H9 (cell line): Measurements from ENCODE around the gene ANKFY1. TPM values are rescaled to one million over a fixed set of nuclear protein-coding genes. Genes with fewer than 3 reads are reported as not detected.

Experiments
- DNase-seq: peaks from one replicate; pipeline ENCODE4 v3.0.0-alpha.2; 2017
- H2AFZ ChIP-seq: one replicate; pipeline ENCODE4 v1.6.1; 2013; ENCODE audit warnings: mild to moderate bottlenecking, low read length, control low read depth, moderate library complexity
- H2AK5ac ChIP-seq: 2 replicates; pipeline ENCODE4 v1.6.1; 2013; ENCODE audit warnings: low read length, control low read depth, mixed read lengths; ENCODE audit not compliant: insufficient read length
- H2BK120ac ChIP-seq: one replicate; pipeline ENCODE4 v1.6.1; 2013; ENCODE audit warnings: low read depth, mild to moderate bottlenecking, low read length, control low read depth, inconsistent platforms; ENCODE audit not compliant: poor library complexity, severe bottlenecking
- H2BK12ac ChIP-seq: 2 replicates; pipeline ENCODE4 v1.6.1; 2013; ENCODE audit warnings: low read length, control low read depth, mixed read lengths, low read depth; ENCODE audit not compliant: insufficient read length
- H2BK15ac ChIP-seq: 2 replicates; pipeline ENCODE4 v1.6.1; 2013; ENCODE audit warnings: low read depth, low read length, control low read depth
- H2BK20ac ChIP-seq: one replicate; pipeline ENCODE4 v1.6.1; 2013; ENCODE audit warnings: low read depth, mild to moderate bottlenecking, low read length, control low read depth, inconsistent platforms; ENCODE audit not compliant: poor library complexity, severe bottlenecking
- H2BK5ac ChIP-seq: 2 replicates; pipeline ENCODE4 v1.6.1; 2013; ENCODE audit warnings: low read length, control low read depth, mixed read lengths; ENCODE audit not compliant: insufficient read length
- H3K14ac ChIP-seq: 2 replicates; pipeline ENCODE4 v1.6.1; 2013; ENCODE audit warnings: low read length, control low read depth; ENCODE audit not compliant: insufficient read depth
- H3K18ac ChIP-seq: 2 replicates; pipeline ENCODE4 v1.6.1; 2013; ENCODE audit warnings: low read depth, mild to moderate bottlenecking, mixed read lengths, low read length, control low read depth; ENCODE audit not compliant: insufficient read length
- H3K23ac ChIP-seq: 2 replicates; pipeline ENCODE4 v1.6.1; 2013; ENCODE audit warnings: low read length, control low read depth, mixed read lengths, low read depth; ENCODE audit not compliant: insufficient read length
- H3K23me2 ChIP-seq: 2 replicates; pipeline ENCODE4 v1.6.1; 2013; ENCODE audit warnings: low read depth, mild to moderate bottlenecking, mixed read lengths, low read length, control low read depth; ENCODE audit not compliant: insufficient read length, poor library complexity, severe bottlenecking
- H3K27ac ChIP-seq: 2 replicates; pipeline ENCODE4 v1.5.1; 2013; ENCODE audit warnings: low read length, control low read depth, mixed read lengths, low read depth; ENCODE audit not compliant: insufficient read length
- H3K27me3 ChIP-seq: 2 replicates; pipeline ENCODE4 v1.6.1; 2013; ENCODE audit warnings: low read length, control low read depth, inconsistent platforms; ENCODE audit not compliant: insufficient read depth
- H3K4ac ChIP-seq: 2 replicates; pipeline ENCODE4 v1.6.1; 2013; ENCODE audit warnings: low read depth, mild to moderate bottlenecking, control low read depth, inconsistent platforms, low read length, moderate library complexity
- H3K4me1 ChIP-seq: 2 replicates; pipeline ENCODE4 v1.6.1; 2013; ENCODE audit warnings: low read length, control low read depth, inconsistent platforms; ENCODE audit not compliant: insufficient read depth
- H3K4me2 ChIP-seq: 2 replicates; pipeline ENCODE4 v1.6.1; 2013; ENCODE audit warnings: low read length, control low read depth, mixed read lengths; ENCODE audit not compliant: insufficient read length, insufficient read depth
- H3K56ac ChIP-seq: 2 replicates; pipeline ENCODE4 v1.6.1; 2013; ENCODE audit warnings: low read depth, mild to moderate bottlenecking, mixed read lengths, low read length, control low read depth; ENCODE audit not compliant: insufficient read length
- H3K79me1 ChIP-seq: 2 replicates; pipeline ENCODE4 v1.6.1; 2013; ENCODE audit warnings: low read depth, mild to moderate bottlenecking, moderate library complexity, low read length, control low read depth, inconsistent platforms; ENCODE audit not compliant: insufficient read depth, poor library complexity, severe bottlenecking
- H3K79me2 ChIP-seq: 2 replicates; pipeline ENCODE4 v1.6.1; 2013; ENCODE audit warnings: low read length, control low read depth, inconsistent platforms; ENCODE audit not compliant: insufficient read depth
- H3K9ac ChIP-seq: 2 replicates; pipeline ENCODE4 v1.6.1; 2013; ENCODE audit warnings: low read length, control low read depth, mixed read lengths; ENCODE audit not compliant: insufficient read length; ENCODE audit errors: extremely low read depth
- H3K9me3 ChIP-seq: one replicate; pipeline ENCODE4 v1.6.1; 2013; ENCODE audit warnings: low read depth, low read length, inconsistent platforms; ENCODE audit not compliant: control insufficient read depth
- H3T11ph ChIP-seq: one replicate; pipeline ENCODE4 v1.6.1; 2013; ENCODE audit warnings: mild to moderate bottlenecking, low read length, control low read depth, inconsistent platforms
- H4K20me1 ChIP-seq: one replicate; pipeline ENCODE4 v1.6.1; 2013; ENCODE audit not compliant: control insufficient read depth, insufficient read length, insufficient read depth
- H4K5ac ChIP-seq: 2 replicates; pipeline ENCODE4 v1.6.1; 2013; ENCODE audit warnings: low read depth, mild to moderate bottlenecking, mixed read lengths, low read length, control low read depth; ENCODE audit not compliant: insufficient read length
- H4K8ac ChIP-seq: replicated peaks from 2 replicates; pipeline ENCODE4 v1.6.1; 2013; ENCODE audit warnings: low read length, control low read depth, mixed read lengths, low read depth; ENCODE audit not compliant: insufficient read length
- H4K91ac ChIP-seq: 2 replicates; pipeline ENCODE4 v1.6.1; 2013; ENCODE audit warnings: low read depth, mild to moderate bottlenecking, moderate library complexity, mixed read lengths, low read length, control low read depth; ENCODE audit not compliant: insufficient read length
- H3K27ac Mint-ChIP-seq, 3 experiments: 2 replicates in 2 of 3; 3 replicates in 1 of 3; pipeline ENCODE4 v1.8.0; 2020 to 2021; ENCODE audit warnings: mixed read lengths in 3 of 3, mild to moderate bottlenecking in 1 of 3, moderate library complexity in 1 of 3
- H3K27me3 Mint-ChIP-seq: 2 replicates; pipeline ENCODE4 v1.8.0; 2021; ENCODE audit warnings: low read depth, mild to moderate bottlenecking, moderate library complexity, mixed read lengths
- H3K36me3 Mint-ChIP-seq, 3 experiments: 2 replicates in 2 of 3; 3 replicates in 1 of 3; pipeline ENCODE4 v1.8.0; 2020 to 2021; ENCODE audit warnings: low read depth in 3 of 3, mixed read lengths in 3 of 3; ENCODE audit not compliant: insufficient read depth in 1 of 3
- H3K4me1 Mint-ChIP-seq, 2 experiments: 2 replicates each; pipeline ENCODE4 v1.8.0; 2020; ENCODE audit warnings: mixed read lengths in 2 of 2
- H3K4me3 Mint-ChIP-seq, 2 experiments: 2 replicates in 1 of 2; 3 replicates in 1 of 2; pipeline ENCODE4 v1.8.0; 2020 to 2021; ENCODE audit warnings: mild to moderate bottlenecking in 2 of 2, mixed read lengths in 2 of 2, moderate library complexity in 1 of 2
- H3K9me3 Mint-ChIP-seq, 2 experiments: 2 replicates in 1 of 2; 3 replicates in 1 of 2; pipeline ENCODE4 v1.8.0; 2020; ENCODE audit warnings: mild to moderate bottlenecking in 2 of 2, mixed read lengths in 2 of 2, moderate library complexity in 1 of 2
- CTCF ChIP-seq: fragments of 200-600 bp; sonication (generic); conservative IDR thresholded peaks from 3 replicates; pipeline ENCODE4 v1.8.0; 2021; ENCODE audit warnings: antibody characterized with exemption, mild to moderate bottlenecking
- WGBS: extraction: QIAGEN DNeasy Blood & Tissue Kit; methylation state at CpG from one replicate; pipeline ENCODE4 v1.1.7; 2013; ENCODE audit warnings: missing lambda C conversion rate, low lambda C conversion rate, mixed read lengths; ENCODE audit not compliant: insufficient read length; ENCODE audit errors: extremely low coverage; 5-methylcytosine and 5-hydroxymethylcytosine counted together
- total RNA-seq: library from RNA; stranded (reverse); gene quantifications from 2 replicates; pipeline ENCODE4 v1.2.1, GENCODE V29; 2021

Gene ANKFY1
- total RNA-seq, 1 experiment from 2014 or later, result 51.9 TPM

GRCh38 chr17:4297351-4297750, 33.6 kb upstream of the ANKFY1 start:
- no peaks in the 10 kb centered on the region for H3K23me2 ChIP-seq
- H2AFZ ChIP-seq, result no peak overlapping the region
- no peak overlapping the region for H2BK5ac ChIP-seq
- H3T11ph ChIP-seq, result no peak overlapping the region
- no peak overlapping the region for H3K4me2 ChIP-seq
- peaks cover 8 to 14% of the 10 kb centered on the region in 2 experiments for H3K4me1 Mint-ChIP-seq
- no peak overlapping the region for H3K9ac ChIP-seq
- H3K36me3 Mint-ChIP-seq, result peaks cover 18 to 83% (median 64%) of the 10 kb centered on the region in 3 experiments; a peak in 6 of 7 replicates
- no peak overlapping the region for H4K8ac ChIP-seq
- WGBS, result no CpG with 5 or more reads among the region's 3 CpGs
- no peak overlapping the region for H3K4me3 Mint-ChIP-seq
- no peaks in the 10 kb centered on the region for H3K27me3 ChIP-seq
- H3K18ac ChIP-seq, result no peak overlapping the region
- peaks cover 7% of the 10 kb centered on the region; the same call in 1 of the 2 replicates for H3K79me2 ChIP-seq
- no peak overlapping the region for H2BK12ac ChIP-seq
- no peak overlapping the region for H3K23ac ChIP-seq
- H4K20me1 ChIP-seq, result no peaks in the 10 kb centered on the region
- no peak overlapping the region for H4K5ac ChIP-seq
- H3K56ac ChIP-seq, result no peak overlapping the region
- no peak overlapping the region for H2AK5ac ChIP-seq
- no peak overlapping the region for H3K14ac ChIP-seq
- no peak overlapping the region for H3K27ac ChIP-seq
- no peak for DNase-seq
- H4K91ac ChIP-seq, result no peak overlapping the region
- no peaks in the 10 kb centered on the region for H3K9me3 ChIP-seq
- no peak for TF ChIP-seq CTCF
- no peak overlapping the region for H2BK15ac ChIP-seq
- H3K27me3 Mint-ChIP-seq, result no peaks in the 10 kb centered on the region
- no peaks in the 10 kb centered on the region for H3K4me1 ChIP-seq
- H3K27ac Mint-ChIP-seq, result peak overlapping the region in 2 of 3 experiments; percentile 6 to 18; a peak in 2 of 7 replicates
- H3K4ac ChIP-seq, result no peak overlapping the region
- no peaks in the 10 kb centered on the region for H3K9me3 Mint-ChIP-seq
- H2BK20ac ChIP-seq, result no peak overlapping the region
- H2BK120ac ChIP-seq, result no peak overlapping the region
- H3K79me1 ChIP-seq, result peaks cover 3% of the 10 kb centered on the region
